H1 (cell line): ENCODE results near the gene RAD51B. TPM values are rescaled to one million over a fixed set of nuclear protein-coding genes. Genes with fewer than 3 reads are reported as not detected.

Source experiments
- BCL11A ChIP-seq, 2 experiments: IDR thresholded peaks; one replicate each; pipeline ENCODE4 v1.6.1; 2011; ENCODE audit warnings: low read depth in 2 of 2, low read length in 2 of 2, mild to moderate bottlenecking in 2 of 2
- BRCA1 ChIP-seq: IDR thresholded peaks from 2 replicates; pipeline ENCODE4 v1.6.1; 2012; ENCODE audit warnings: low read depth, low read length, improper control_type of control experiment
- EP300 ChIP-seq, 2 experiments: IDR thresholded peaks; 1 replicate in 1 of 2; 2 replicates in 1 of 2; pipeline ENCODE4 v1.6.1; 2011 to 2012; ENCODE audit warnings: low read depth in 2 of 2, low read length in 2 of 2, mild to moderate bottlenecking in 2 of 2, borderline replicate concordance in 1 of 2, inconsistent platforms in 1 of 2, moderate library complexity in 1 of 2
- FOSL1 ChIP-seq: IDR thresholded peaks from 2 replicates; pipeline ENCODE4 v1.6.1; 2011; ENCODE audit warnings: mild to moderate bottlenecking, low read depth, low read length, moderate library complexity; ENCODE audit not compliant: insufficient read depth
- SIN3A ChIP-seq, 2 experiments: IDR thresholded peaks in 1 of 2; conservative IDR thresholded peaks in 1 of 2; 2 replicates each; pipeline ENCODE4 v1.6.1; 2011 to 2012; ENCODE audit warnings: low read length in 2 of 2, improper control_type of control experiment in 1 of 2, low read depth in 1 of 2, mild to moderate bottlenecking in 1 of 2
- SRF ChIP-seq: IDR thresholded peaks from 2 replicates; pipeline ENCODE4 v1.6.1; 2011; ENCODE audit warnings: mild to moderate bottlenecking, low read depth, low read length, moderate library complexity
- polyA plus RNA-seq, 7 experiments: library from polyadenylated mRNA; depleted of rRNA in 3 of 7; stranded (reverse) in 5 of 7; unstranded in 2 of 7; fragments of >200 nt in 5 of 7; fragments of 200-250 nt in 2 of 7; gene quantifications; 1 replicate in 5 of 7; 2 replicates in 1 of 7; 4 replicates in 1 of 7; pipeline versions ENCODE4 v1.2.1 to v1.2.3, GENCODE V29; 2011 to 2013; ENCODE audit warnings: missing spikeins in 2 of 7, mixed read lengths in 2 of 7
- total RNA-seq: library from RNA; stranded (reverse); fragmentation: NEBNext Ultra II Directional; extraction: Animal tissue kit (Norgen Biotek cat#: 25700); gene quantifications from 2 replicates; pipeline ENCODE4 v1.2.1, GENCODE V29; 2021

The RAD51B gene
- total and polyA plus RNA-seq, 2 of the 8 experiments (the other 6 are each of a cell fraction or from before 2014, with no cell fraction given): 3.9 to 14.9 TPM

- TF ChIP-seq EP300 (IDR thresholded peaks at IDR 0.05; ENCODE audit: borderline replicate concordance in 1 of 2, low read depth in 2 of 2, low read length in 2 of 2): no peak
- no peak for TF ChIP-seq SRF
- no peak for TF ChIP-seq BRCA1
- TF ChIP-seq FOSL1: no peak
- no peak for TF ChIP-seq SIN3A (conservative IDR thresholded peaks at IDR 0.05 in 1 of 2, IDR thresholded peaks at IDR 0.05 in 1 of 2; ENCODE audit: low read depth in 1 of 2, low read length in 2 of 2)
- TF ChIP-seq BCL11A (IDR thresholded peaks at IDR 0.05; ENCODE audit: low read depth in 2 of 2, low read length in 2 of 2): no peak
Observed at GRCh38 chr14:67978749-67979148, 159.2 kb downstream of the RAD51B start (continued).
